GM21526 (cell line): ENCODE results near the gene ZNF891.

Experiments used
- ATAC-seq: cut with Tn5 transposase; IDR thresholded peaks from one replicate; pipeline ENCODE4 v1.9.1; 2021; ENCODE audit warnings: moderate library complexity; ENCODE audit not compliant: unreplicated experiment, low FRiP score

Gene ZNF891

DNA sequence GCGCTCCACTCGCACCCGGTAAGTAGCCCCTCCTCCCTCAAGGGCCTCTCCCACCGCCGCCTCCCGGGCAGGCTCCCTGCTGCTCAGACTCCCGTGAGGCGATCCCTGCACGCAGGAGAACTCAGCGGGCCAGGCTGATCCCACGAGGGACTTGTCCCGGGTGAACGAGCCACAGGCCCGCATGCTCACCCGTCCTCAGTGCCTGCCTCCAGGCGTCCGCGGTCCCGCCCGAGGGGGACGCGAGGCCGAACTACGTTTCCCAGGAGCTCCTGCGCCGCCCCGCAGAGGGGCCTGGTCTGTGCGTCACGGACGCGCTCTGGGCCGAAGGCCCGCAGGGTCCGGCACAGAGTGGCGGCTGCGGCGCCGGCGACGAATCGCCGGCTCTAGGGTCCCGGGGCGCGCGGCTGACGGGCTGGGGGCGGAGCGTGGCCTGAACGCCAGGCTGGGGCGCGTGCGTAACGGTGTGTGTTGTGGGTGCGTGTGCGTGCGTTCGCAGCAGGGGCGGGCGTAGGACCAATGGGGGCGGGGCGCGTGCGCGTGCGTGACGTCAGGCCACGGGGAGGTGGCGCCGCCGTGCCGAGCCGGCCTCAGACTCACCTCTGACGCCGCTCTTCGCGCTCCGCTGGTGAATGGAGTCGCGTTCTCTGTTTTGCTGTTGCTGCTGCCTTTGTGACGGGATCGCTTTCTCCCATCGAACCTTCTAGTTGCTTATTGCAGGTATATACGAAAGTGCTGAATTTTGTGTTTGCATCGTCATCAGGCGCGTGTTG, at the start of gene ZNF891, which contains the start of gene ZNF10:
Gene ZNF891, minus strand, starts transcription at position 237 of the 770 bp plus-strand sequence. CDS start 8,356 bp downstream, outside the sequence.
Gene ZNF10, plus strand, starts transcription at position 590 of the 770 bp plus-strand sequence. CDS start 13,866 bp downstream, outside the sequence.
- peak; percentile 94 for ATAC-seq

DNA sequence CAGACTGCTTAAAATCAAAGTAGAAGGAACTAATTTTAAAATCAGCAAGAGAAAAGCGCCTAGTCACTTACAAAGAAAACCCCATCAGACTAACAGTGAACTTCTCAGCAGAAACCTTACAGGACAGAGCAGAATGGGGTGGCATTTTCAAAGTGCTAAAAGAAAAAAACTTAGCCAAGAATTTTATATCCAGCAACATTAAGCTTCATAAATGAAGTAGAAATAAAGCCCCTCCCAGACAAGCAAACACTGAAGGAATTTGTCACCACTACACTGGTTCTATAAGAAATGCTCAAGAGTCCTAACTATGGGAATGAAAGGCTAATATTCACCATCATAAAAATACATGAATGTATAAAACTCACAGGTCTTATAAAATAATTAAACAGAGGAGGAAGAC, 44.8 kb upstream of the ZNF891 start:
- ATAC-seq: no peak

DNA sequence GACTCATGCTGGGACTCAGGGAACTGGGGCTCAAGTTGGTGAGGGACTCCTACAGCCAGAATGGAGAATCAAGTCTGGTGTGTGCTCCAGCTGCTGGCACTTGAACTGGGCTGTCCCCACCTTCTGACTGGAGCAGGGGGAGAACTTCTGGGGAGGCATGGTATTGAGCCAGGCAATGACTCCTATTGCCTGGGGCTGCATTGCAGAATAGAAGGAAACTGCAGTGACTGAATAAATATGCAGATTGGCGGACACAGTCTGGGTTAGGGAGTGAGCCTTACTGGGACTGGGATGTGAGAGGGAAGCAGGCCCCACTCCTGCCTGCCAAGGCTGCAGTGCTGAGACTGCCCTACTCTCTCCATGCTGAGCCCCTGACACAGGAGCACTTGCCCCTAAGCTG, 42.4 kb upstream of the ZNF891 start:
- no peak for ATAC-seq

DNA sequence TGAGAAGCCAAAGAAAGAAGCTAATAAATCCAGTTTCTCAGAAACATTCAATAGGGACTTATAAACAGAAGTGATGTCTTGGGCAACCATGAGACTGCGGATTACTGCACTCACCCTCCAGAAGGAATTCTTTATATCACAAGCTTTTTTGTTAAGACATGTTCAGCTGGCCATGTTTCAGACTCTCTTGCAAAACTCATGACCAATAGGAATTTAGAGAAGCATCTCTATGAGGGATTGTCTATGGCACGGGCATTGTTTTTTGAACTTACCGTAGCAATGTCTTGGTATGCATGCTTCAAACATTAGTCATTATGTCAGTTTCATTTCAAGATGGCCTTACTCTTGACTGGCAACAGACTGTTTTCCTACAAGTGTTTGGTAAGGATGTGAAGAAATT, 35.7 kb upstream of the ZNF891 start:
- no peak for ATAC-seq

DNA sequence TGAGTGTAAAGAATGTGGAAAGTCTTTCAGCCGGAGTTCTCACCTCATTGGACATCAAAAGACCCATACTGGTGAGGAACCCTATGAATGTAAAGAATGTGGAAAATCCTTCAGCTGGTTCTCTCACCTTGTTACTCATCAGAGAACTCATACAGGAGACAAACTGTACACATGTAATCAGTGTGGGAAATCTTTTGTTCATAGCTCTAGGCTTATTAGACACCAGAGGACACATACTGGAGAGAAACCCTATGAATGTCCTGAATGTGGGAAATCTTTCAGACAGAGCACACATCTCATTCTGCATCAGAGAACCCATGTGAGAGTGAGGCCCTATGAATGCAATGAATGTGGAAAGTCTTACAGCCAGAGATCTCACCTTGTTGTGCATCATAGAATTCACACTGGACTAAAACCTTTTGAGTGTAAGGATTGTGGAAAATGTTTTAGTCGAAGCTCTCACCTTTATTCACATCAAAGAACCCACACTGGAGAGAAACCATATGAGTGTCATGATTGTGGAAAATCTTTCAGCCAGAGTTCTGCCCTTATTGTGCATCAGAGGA, 26.1 kb upstream of the ZNF891 start:
- ATAC-seq: no peak

DNA sequence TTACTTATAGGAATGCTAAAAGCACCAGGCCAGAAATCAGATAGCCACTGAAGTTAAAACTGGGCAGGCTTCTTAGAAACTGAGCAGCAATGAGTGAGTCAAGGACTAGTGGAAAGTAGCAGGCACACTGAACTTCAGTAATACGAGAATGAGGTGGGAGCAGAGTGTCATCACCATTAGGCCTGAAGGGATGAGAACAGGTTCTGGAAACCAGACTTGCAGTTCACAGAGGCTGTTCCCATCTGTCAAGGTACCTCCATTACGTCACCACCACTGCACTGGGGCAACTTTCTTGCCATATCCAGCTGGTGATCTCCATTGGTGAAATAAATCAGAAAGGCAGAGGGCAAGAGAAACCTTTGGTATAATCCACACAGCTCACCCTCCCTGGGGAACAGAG, 15.9 kb upstream of the ZNF891 start:
- ATAC-seq: no peak

DNA sequence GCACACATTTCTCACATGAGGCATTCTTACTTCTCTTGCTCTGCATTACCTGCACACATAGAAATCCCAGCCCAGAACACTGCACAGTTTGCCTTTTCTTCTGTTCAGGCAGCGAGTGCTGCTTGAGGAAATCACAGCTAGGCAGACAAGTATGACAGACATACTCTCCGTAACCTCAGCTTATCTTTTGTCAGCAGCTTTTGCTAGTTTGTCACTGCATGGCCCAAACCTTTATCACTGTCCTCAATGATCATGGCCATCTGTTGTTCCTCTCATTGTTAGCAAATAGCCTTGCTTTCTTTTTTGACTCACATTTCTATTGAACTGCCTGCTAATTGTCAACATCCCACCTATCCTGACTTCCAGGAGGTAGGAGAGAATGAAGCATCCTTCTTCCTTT, 5.7 kb upstream of the ZNF891 start:
- ATAC-seq: no peak

DNA sequence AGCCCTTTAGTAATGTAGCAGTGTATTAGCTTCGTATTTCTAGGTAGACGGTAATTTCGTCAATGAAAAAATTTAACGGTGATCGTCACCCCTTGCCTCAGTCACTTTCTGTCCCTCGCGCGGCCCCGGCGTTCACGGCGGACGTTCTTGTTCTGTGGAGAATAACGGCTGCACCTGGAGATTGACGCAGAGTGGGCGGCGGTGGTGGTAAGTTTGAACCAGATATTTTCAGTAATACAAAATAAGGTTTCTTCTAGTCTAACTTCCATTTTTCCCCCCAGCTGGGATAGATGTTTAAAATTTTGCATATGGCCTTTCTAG, 694 bp upstream of the ZNF891 start:
- peak; percentile 3 for ATAC-seq

DNA sequence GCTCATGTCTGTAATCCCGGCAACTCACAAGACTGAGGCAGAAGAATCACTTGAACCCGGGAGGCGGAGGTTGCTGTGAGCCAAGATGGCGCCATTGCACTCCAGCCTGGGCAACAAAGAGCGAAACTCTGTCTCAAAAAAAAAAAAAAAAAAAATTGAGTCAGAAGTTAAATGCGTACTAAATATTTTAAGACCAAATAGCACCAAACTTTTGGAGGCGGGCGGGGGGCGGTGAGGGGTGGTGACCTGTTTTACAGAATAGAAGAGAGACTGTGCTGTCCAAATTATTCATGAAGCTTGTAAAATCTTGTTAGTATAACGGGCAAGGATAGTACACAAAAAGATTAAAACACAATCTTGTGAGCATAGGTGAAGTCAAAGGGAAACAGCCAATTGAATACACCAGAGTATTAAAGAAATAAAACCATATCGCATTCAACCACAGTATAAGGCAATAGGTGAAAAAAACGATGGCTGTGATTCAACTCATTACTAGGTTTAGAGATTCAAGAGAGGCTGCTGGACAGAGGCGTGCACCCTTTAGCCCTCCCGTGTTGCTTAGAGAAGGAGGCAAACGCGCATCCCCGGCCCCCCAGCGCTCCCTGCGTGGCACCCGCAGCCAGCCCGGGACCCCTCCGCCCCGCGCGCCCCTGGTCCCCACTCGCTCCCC, 571 bp downstream of the ZNF891 start:
- ATAC-seq: no peak

DNA sequence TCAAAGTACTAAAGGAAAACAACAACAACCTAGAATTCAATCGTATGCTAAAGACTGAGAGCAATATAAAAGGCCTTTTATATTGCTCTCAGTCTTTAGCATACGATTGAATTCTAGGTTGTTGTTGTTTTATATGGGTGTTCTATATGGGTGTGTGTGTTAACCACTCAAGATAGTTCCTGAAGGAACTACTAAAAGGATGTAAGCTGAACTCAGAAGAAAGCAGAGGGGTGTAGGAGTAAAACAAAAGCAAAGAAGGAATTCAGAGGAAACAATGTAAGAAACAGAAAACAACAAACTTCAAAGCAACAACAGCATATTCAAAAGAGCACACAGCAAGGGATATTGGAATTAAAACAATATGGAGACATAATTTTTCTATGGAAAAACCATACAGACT, 5.4 kb downstream of the ZNF891 start:
- no peak for ATAC-seq

DNA sequence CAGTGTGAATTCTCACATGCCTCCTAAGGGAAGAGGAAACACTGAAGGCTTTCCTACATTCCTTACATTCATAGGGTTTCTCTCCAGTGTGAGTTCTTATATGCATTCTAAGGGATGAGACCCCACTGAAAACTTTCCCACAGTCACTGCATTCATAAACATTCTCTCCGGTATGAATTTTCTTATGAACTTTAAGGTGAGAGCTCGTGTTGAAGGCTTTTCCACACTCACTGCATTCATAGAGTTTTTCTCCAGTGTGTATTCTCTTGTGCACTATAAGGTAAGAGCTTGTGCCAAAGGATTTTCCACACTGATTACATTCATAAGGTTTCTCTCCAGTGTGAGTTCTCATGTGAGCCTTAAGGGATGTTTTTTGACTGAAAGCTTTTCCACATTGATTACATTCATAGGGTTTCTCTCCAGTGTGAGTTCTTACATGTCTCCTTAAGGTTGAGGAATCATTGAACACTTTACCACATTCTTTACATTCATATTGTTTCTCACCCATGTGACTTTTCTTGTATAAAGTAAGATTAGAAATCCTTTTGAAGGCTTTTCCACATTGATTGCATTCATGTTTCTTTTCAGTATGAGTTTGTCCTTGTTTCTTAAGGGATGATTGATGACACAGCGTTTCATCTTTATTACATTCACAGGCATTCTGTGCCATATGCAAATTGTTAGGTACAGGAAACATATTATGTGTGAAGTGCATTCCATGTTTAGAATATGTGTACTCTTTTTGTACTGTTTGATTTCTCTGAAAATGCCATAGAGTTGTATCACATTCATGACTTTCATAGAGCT, 9.5 kb downstream of the ZNF891 start:
- no peak for ATAC-seq

DNA sequence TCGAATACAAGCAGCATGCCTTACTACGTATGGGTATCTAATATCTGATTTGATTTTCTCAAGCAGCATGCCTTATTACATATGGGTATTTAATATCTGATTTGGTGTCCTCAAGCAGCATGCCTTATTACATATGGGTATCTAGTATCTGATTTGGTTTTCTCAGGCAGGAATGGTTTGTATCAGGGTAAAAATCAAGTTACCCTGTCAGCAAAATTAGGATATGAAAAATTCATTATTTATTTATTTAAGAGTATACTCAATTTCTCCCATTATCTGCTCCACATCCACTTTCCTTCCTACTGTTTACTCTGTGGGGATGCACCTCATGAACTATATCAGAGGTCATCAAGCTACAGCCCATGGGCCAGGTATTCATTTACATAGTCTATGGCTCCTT, 21.9 kb downstream of the ZNF891 start:
- no peak for ATAC-seq

DNA sequence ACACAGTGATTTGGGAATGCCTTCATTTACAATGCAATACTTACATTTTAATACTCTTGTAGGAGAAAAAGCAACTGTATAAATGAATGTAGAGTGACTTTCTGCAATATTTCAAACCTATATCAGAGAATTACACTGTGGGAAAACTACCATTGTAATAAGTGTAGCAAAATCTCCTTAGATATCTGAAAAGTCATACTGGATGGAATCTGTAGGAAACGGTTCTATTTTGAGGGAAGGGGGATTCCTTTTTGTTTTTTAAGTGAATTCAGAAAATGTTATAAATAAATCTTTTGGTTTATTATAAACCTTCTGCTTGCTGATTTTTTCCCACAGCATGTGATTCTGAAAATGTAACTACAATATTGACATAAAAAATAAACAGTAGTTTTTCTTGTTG, 23.0 kb downstream of the ZNF891 start:
- no peak for ATAC-seq

DNA sequence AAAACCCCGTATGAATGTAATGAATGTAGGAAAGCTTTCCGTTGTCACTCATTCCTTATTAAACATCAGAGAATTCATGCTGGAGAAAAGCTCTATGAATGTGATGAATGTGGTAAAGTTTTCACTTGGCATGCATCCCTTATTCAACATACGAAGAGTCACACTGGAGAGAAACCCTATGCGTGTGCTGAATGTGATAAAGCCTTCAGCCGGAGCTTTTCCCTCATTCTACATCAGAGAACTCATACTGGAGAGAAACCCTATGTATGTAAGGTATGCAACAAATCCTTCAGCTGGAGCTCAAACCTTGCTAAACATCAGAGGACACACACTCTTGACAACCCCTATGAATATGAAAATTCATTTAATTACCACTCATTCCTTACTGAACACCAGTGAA, 23.8 kb downstream of the ZNF891 start:
- ATAC-seq: no peak

DNA sequence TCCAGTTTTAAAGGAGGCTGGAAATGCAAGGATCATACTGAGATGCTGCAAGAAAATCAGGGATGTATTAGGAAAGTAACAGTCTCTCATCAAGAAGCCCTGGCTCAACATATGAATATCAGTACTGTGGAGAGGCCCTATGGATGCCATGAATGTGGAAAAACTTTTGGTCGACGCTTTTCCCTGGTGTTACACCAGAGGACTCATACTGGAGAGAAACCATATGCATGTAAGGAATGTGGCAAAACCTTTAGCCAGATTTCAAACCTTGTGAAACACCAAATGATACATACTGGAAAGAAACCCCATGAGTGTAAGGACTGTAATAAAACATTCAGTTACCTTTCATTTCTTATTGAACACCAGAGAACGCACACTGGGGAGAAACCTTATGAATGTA, 24.5 kb downstream of the ZNF891 start:
- no peak for ATAC-seq

DNA sequence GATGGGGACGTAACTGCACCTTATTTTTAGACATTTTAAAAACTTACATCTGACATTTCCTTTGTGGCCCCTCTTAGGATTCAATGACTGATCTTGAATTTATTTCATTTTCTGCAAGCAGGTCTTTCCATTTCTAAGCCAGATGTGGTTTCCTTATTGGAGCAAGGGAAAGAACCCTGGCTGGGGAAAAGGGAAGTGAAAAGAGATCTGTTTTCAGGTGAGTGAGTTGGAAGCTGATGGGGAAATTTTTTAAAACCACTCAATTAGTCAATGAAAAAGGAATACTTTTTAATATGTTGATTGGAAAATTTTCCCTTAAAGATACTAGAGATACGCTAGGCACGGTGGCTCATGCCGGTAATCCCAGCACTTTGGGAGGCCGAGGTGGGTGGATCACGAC, 46.7 kb downstream of the ZNF891 start:
- no peak for ATAC-seq

DNA sequence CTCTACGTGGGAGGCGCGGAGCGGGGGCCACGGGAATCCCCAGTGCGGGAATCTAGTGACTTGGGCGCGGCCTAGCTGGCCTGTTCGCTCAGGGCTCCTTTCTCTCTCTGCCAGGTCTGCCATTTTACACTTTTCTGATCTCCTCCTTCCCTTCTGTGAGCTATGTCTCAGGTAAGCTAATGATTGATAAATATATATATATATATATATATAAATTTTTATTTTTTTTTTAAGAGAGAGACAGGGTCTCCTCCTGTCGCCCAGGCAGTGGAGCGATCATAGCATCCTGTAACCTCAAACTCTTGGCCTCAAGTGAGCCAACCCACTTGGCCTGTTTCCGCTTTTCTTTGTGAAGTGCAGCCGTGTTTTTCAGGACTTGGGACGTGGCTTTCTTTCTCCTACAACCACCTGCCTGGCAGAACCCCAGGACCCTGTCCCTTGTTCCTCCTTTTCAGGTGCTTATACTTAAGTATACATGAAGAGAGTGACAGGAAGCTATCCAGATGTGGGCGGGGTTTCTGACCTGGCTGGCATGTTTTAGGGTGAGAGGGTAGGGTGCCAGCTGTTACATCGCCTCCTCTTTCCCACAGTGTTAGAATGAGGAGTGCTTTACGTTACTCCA, 48.8 kb downstream of the ZNF891 start:
- no peak for ATAC-seq

DNA sequence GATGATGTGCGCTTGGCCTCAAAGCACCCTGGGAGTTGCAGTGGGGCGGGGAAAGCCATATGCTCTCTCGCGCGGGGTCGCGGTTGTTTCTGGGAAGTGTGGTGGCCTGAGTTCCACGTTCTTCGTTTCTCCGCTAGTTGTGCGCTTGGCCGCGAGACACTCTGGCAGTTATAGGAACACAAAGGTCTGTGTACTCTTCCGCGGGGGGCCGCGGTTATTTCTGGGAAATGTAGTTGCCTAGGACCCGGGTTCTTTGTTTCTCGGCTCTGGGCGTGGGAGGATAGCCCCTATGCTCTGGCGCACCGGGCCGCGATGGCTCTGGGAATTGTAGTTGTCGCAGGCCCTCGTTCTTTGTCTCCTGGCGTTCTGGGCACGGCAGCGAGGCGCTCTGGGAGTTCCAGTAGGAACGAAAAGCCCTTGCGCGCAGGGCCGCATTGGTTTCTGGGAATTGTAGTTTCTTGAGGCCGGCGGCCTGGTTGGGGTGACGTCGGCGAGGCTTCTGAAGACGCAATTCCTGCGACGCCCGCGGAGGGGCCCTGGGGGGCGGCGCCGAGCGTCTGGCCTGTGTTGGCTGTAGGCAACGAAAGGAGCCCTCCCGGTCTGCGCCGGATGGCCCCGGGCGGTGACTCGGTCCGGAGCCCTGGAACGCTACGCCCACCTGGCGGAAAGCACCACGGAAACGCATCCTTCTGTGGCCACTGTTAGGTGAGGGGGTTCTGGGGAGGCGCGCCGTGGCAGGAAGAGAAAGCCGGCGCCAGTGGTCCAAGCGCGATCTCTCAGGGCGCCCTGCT, 49.5 kb downstream of the ZNF891 start, which contains the start of gene ZNF140:
Gene ZNF140, plus strand, starts transcription at position 556 of the 791 bp plus-strand sequence. CDS start 398 bp downstream, outside the sequence.
- ATAC-seq: peak; percentile 69

DNA sequence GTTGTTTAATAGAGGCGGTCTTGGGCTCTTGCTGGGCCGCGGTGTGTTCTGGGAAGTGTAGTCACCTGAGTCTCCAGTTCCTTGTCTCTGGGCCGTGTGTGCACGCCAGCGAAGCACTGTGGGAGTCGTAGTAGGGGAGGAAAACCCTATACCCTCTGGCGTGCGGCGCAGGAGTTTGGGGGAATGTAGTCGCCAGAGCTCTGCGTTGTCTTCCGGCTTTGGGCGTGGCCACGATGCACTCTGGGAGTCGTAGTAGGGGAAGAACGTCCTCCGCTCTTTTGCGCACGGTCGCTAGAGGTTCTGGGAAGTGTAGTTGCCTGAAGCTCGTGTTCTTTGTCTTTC, 50.1 kb downstream of the ZNF891 start:
- ATAC-seq: peak; percentile 81

DNA sequence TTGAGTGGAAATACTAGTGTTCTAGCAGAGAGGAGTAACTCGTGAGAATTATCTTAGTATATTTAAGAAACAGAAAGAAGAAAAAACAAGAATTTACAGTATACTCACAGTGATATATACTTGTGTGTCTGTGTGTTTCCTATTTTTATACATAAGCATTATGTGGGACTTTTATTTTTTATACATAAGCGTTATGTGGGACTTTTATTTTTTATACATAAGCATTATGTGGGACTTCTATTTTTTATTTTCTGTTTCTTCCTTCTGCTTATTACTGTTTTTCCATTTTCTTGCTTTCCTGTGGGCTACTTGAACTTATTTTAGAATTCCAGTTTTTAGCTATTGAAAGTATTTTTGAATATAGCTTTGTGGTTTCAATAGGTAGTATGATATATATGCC, 56.2 kb downstream of the ZNF891 start:
- ATAC-seq: no peak
